Stimulated activated naive CD4-positive, alpha-beta T cell treated with Interleukin-2 at 50 U/mL for 16 hours (primary cell): Measurements from ENCODE around the gene TCEAL5.
"Not testable (repeated sequence)": the region's sequence is repeated elsewhere in the genome, so short reads cannot be mapped to it uniquely, and the experiment has no call there.

ENCODE experiments used
- DNase-seq: peaks from one replicate; lab custom pipeline; 2025; lab: John Stamatoyannopoulos, UW

TCEAL5 gene, protein sequence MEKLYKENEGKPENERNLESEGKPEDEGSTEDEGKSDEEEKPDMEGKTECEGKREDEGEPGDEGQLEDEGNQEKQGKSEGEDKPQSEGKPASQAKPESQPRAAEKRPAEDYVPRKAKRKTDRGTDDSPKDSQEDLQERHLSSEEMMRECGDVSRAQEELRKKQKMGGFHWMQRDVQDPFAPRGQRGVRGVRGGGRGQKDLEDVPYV

DNA sequence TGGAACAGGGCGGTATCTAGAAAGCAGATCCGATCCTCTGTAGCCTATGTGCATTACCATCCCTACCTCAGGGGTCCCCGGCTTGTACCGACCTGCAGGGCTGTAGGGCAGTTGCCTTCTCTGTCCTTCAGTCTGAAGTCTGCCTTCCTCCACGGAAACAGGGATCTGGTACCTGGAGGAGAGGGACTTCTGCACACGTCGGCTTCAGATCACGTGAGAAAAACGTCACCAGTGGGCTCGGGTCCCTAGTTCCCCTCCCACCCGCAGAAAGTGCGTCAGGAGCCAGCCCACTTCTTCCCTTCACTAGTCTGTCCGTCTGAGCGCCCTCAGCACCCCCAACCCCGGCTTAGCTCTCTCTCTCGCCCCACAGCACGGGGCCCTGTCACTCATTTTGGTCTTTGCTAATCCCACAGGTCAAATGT, at the start of gene TCEAL5:
Gene TCEAL5 (minus strand): TSS at position 170 of the 422 bp plus-strand sequence. CDS start 2,187 bp downstream, outside the sequence.
- no peak for DNase-seq

DNA sequence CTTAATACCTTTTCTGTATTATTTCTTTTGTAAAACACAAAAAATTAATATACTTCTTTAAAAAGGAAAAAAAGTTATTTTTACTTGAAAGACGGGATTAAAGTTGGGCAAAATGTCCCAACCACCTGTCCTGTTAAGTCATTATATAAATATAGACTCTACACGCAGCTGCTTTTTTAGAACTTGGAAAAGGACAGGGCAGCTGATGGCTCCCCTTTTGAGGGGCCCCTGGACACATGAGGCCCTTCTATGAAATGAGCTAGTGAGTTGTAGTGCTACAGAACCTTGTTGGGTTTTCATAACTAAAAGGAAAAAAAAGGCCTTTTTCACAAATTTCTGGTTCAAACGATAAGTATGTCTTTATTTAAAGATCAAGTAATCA, 34.8 kb upstream of the TCEAL5 start:
- DNase-seq, result no peak

DNA sequence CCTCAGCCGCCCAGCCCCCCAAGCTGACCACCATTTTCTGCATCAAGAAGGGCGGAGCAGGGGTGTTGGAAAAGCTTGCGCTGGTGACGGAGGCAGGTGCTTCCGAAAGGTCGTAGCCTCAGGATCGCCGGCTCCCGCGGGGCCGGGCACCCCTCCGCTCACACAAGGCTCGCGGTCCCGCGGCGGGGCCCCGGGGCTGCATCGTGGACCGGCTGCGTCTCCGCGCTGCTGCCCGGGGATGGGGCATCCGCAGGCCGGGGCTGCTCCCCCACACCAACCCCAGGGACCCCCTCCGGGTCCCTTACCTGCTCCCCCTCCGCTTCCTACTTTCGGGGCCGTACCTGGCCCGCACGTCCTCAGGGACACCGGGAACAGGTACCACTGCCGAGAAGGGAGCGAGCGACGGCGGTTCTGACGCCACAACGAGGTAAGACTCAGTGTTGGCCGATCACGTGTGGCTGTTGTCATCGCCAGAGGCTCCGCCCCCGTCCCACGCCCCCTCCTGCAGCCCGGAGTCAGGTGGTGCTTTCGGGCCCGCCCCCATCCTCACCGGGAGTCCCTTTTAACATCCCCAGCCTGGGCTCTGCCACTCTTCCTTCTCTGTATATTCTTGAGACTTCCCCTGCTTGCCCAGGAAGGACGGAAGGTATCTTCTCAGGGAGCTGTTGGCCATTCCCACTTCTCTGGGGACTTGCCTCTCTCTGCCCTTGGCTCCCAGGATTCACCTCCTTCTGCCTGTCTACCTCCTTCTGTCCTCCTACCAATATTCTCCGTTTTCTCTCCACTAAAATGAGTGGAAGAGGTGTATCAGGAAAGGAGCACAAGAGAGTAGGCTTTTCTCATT, 34.2 kb upstream of the TCEAL5 start, which contains the start of gene BEX2:
Gene BEX2 (minus strand): TSS at position 436 of the 844 bp plus-strand sequence. CDS start 1,014 bp downstream, outside the sequence.
- DNase-seq, result peak; percentile 84

DNA sequence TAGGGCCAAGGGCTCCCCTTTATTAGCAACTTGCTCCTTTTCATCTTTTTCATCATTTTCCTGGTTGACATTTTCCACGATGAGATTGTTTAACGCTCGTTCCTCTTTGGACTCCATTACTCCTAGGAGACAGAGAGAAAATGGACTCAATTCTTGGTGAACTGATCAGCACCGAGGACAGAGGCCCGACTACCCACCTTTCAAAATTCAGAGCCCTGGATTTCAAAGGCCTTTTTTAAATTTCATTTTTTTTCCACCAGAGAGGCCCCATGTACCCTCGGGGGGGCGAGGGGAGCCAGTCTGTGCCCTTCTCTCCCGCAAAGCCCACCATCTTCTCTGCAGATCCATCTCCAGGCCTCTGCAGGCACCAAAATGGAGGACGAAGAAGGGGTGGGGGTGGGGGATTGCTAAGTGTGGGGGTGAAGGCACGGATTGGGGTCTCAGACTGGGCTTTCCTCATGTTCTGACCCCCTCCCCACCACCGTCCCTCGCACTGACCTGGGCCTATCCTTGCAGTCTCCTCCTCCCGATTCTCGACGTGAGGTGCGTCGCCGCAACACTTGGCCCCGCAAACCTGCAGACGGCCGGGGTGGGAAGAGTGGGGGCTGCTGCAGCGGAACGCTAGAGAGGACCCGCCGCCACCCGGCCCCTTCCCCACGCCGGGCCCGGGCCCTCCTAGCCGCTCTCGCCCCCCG, 33.5 kb upstream of the TCEAL5 start:
- DNase-seq, result no peak

DNA sequence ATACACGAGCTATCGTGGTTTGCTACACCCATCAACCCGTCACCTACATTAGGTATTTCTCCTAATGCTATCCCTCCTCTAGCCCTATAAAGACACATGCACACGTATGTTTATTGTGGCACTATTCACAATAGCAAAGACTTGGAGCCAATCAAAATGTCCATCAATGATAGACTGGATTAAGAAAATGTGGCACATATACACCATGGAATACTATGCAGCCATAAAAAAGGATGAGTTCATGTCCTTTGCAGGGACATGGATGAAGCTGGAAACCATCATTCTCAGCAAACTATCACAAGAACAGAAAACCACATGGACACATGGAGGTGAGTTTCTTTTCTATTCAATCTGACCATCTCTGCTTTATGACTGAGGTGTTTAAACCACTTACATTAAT, 29.1 kb upstream of the TCEAL5 start:
- not testable (repeated sequence) for DNase-seq

DNA sequence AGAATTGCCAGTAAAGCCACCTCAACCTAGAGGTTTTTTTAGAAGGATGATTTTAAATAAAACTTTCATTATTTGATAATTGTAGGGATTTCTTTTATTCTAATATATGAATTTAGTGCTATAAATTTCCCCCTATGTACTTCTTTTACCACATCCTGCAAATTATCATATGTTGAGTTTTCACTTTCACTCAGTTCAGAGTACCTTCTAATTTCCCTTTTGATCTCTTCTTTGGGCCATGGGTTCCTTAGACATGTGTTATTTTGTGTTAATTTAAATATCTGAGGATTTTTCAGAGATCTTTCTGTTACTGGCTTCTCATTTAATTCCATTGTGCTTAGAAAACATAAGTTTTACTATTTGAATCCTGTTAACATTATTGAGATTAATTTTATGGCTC, 28.2 kb upstream of the TCEAL5 start:
- DNase-seq, result no peak

DNA sequence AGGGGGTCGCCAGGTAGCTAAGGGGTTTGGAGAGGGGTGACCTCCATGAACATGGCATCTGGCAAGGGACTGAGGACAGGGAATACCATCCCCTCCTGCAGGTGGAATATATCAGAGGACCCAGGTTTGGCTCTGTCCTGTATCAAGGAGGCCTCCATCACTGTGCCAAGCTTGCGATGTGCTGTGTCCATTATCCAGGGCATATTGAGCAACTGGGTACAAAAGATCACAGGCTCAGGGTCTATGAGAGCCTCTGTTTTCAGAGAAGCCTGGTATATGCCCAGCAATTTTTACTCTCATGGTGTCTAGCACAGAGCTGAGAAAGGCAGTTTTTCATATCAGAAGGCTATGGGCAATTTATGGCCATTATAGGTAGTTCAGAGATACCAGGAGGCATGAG, 16.6 kb upstream of the TCEAL5 start:
- no peak for DNase-seq

DNA sequence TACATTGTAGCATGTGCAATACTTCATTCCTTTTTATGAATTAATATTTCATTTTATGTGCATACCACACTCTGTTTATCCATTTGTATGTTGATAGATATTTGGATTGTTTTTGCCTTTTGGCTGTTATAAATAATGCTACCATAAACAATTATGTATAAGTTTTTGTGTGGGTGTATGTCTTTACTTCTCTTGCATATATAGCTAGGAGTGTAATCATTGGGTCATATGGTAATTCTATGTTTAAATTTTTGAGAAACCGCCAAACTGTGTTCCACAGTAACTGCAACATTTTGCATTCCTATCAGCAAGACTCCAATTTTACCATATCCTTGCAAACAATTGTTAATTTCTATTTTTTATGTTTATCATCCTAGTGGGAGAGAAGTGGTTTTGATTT, 3.1 kb upstream of the TCEAL5 start:
- no peak for DNase-seq

DNA sequence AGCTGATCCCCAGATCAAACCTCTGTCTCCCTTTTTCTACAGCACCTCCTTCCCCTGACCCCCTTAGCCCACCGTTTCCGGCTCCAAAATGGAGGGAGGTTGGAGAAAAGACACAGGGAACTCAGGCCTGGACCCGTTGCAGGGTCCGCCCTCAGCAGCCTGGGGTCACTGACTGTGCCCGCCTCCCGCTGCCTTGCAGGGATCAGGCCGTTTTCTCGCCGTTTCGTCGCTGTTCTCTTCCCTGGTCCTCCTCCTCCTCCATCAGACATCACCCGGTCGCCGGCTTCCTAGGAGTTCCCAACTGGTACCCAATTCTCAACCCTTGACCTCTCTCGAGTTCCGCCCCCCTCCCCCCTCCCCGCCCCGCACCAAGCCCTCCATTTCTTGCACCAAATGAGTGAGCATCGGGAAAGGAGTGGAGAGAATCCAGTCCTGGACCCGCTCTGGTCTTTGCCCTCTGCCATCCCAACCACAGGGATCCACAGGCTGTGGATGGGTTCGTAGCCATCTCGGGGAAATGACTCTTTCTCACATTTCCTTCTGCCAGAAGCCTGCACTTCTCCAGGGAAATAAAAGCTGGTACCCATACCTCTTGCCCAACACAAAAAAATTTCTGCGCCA, 493 bp downstream of the TCEAL5 start:
- DNase-seq, result no peak

DNA sequence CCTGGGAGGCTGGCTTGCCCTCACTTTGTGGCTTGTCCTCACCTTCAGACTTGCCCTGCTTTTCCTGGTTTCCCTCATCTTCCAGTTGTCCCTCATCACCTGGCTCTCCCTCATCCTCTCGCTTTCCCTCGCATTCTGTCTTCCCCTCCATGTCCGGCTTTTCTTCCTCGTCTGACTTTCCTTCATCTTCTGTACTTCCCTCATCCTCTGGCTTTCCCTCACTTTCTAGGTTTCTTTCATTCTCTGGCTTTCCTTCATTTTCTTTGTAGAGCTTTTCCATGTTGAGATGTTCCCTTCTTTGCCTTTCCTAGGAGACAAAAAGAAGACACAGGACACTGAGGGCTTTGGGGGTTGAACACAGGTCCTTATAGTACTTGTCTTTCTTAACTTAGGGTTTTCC, 2.3 kb downstream of the TCEAL5 start:
- no peak for DNase-seq

DNA sequence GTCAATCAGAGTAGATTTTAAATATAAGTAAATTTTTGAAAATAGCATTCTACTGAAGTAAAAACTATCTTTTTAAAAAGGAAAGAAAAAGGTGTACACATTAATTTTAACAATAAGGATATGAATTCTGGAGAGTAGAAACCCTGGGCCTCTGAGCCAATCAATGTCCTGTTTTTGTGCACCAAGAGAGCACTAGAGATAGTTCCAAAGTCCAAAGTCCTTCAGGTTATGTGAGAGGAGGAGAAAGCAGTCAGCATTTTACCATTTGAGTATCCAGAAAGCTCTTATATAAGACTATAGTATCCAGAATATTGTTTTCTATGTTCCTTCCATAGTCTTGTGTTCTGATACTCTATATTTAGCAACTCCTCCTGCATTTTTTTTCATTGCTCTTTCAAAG, 18.3 kb downstream of the TCEAL5 start:
- no peak for DNase-seq

DNA sequence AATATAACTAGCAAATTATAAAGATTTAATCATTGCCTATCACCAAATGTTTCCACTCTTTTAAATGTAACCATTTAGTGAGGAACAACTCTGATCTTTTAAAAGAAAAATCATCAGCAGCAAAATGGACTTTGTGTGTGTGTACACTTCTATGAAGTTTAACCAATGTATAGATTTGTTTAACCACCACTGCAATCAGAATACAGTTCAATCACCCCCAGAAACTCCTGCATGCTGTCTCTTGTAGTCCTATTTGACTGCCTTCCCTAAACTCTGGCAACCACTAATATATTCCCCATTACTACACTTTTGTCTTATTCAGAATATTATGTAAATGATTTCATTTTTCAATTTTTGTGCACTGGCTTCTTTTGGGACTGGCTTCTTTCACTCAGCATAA, 19.9 kb downstream of the TCEAL5 start:
- DNase-seq, result no peak

DNA sequence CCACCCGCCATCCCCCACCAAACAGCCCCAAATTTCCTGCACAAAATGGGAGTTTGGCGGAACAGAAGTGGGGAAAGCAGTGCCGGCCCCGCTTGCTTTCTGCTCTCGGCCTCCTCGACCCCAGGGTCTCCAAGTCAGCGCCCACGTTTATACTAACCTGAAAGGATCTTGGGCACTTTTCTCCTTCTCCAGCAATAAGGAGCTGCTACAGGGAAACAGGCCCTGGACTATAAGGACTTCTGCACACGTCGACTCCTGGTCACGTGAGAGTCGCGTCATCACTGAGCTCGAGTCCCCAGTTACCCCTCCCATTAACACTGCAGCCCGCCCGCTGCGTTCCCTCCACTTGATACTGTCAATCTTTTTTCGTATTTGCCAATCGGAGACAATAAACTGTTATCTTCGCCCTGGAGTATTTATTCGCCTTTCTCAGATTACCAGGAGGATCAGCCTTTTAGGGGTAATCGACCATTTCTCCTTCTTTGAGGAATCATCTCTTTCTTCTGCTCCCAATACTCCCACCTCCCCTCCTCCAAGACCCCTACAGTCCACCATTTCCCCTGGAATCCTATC, 21.5 kb downstream of the TCEAL5 start, which contains the start of gene TCEAL8:
Gene TCEAL8 (minus strand): TSS at position 235 of the 573 bp plus-strand sequence. CDS start 1,176 bp downstream, outside the sequence.
- peak; percentile 53 for DNase-seq

DNA sequence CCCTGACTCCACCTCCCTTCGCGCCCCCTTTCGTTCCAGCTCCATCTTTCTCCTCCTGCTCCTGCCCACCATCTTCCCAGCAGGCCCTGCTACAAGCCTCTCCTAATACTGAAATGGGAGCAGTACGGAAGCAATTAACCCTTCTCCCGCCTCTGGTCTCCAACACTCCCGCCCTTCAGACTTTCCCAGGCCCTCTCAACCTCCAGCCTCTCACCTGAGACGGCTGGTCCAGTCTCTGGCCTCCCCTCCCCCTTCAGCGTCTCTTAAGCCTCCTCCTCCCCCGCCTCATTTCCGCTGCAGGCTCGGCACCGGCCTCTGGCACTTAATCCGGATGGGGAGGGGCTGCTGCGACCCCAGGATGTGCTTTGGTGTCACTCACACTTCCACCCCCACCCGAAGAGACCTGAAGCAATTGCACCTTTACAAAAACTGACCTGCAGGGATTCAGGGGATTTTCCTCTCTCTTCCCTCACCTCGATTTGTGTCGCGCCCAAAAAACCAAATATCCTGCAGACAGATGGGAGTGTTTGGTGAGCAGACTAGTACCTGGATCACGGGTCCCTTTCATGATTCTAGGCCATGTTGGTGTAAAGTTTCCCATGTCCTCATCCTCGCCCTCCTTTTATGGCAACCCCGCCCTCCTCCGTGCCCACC, 22.3 kb downstream of the TCEAL5 start:
- DNase-seq, result peak; percentile 6

DNA sequence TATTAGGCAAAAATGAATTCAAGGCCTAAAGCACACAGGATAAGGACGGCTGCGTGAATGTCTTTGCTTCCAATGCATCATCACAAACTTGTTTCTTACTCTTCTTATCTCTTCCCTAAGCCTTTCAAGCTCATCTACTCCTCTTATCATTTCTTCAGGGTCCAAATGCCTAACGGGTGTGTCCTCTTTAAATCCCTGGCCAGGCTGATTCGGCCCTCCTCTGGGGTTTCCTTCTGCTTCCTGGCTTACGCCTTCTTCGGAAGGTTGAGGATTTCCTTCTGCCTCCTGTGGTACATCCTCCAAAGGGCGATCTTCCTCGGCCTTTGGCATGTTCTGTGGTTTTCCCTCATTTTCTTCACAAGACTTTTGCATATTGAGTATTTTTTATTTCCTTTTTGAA, 22.9 kb downstream of the TCEAL5 start:
- no peak for DNase-seq

DNA sequence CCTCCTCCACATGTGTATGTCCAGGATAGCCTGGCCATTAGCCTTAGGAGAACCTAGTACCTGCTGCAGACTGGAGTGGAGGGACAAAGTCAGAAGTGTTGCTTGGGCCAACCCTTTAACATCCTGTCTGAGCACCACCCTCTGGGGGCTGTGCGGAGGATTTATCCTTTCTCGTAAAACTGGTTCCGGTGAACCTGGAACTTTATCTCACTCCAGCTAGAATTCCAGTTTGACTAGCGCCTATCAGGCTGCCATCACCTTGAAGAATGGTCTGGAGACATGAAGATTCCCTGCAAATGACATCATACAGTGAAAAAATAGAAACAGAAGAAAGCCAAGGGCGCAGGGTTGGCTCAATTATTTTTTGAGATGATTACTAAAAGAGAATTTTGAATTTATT, 25.6 kb downstream of the TCEAL5 start:
- DNase-seq, result no peak

DNA sequence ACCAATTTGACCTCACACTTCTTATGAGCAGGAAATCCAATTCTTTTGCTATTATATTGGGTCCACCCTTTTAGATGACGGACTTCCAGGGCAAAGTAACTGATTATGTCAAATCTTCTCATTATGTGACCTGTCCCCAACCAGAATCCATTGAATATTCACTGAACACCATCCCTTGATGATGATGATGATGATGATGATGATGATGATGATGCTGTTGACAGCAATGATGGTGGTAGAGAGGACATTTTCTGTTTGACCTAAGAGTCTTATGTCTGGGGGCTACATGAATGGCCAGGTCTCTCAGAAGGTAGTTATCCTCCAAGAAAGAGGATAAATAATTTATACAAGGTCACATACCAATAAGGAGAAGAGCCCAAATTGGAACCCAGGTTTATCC, 26.7 kb downstream of the TCEAL5 start:
- no peak for DNase-seq

DNA sequence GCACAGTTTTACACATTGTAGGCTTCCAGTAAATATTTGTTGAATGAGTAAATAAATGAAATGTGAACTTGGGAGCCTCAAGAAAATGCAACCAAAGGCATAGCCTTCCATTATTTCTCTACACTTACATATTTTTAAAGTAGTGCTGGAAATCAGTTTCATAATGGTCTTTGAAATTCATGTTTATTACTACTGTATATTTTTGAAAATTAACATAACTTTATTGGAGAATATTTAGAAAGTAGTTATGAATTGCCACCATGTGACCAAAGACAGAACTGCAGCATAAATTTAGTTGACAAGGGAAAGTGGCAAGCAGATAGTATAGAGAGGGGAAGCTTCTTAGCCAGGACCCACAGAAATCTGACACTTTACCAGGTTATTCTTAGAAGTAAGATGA, 28.0 kb downstream of the TCEAL5 start:
- no peak for DNase-seq

DNA sequence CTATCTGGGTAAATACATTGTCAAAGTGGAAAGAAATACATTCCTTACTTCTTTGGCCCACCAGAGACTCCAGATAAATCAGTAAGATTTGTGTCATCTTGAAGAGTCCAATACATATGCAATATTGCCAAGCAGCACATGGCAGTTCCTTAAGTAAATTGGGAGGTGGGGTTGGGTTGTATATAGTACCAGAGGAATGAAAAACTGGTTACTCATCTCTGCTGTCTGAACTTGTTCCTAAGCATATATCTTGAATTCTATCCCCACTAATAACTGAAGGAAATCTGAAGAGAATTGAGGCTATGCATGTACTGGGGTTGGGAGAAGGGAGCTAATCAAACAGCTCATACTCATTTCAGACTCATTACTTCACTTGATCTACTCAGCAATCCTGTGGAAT, 36.4 kb downstream of the TCEAL5 start:
- DNase-seq, result no peak

DNA sequence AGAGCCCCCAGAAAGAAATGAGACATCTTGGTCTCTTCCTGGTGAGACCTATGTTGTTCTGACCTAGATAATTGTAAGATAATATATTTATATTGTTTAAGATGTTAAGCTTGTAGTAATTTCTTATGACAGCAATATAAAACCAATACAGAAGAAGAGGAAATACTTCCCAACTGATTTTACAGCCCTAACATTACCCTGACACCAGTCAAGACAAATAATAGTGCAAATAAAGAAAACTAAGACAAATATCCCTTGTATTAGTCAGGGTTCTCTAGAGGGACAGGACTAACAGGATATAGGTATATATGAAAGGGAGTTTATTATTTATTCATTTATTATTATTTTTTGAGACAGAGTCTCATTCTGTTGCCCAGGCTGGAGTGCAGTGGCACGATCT, 40.3 kb downstream of the TCEAL5 start:
- no peak for DNase-seq

DNA sequence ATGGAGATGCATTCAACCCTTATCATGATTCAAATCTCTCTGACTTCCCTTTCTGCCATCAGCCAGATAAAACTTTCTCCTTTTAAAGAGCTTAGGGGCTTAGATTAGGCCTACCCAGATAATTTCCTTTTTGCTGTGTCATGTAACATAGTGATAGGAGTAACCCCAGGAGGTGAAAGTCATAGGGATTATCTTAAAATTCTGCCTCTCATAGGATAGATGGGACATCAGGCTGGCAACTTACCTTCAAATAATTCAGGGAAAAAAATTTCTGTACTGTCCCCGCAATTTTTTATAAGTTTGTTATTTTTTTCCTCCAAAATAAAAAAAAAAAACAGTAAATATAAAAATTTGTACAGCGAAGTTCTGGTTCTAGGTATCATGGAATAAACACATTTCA, 40.9 kb downstream of the TCEAL5 start:
- not testable (repeated sequence) for DNase-seq
